Forelimb muscle (tissue), 1 donor: ENCODE data around the gene KIF3C. TPM values are rescaled to one million over a fixed set of nuclear protein-coding genes. Genes with fewer than 3 reads are reported as not detected.
"Not testable (repeated sequence)": the region's sequence is repeated elsewhere in the genome, so short reads cannot be mapped to it uniquely, and the experiment has no call there.

Experiments used
- DNase-seq: peaks from one replicate; pipeline ENCODE4 v3.0.0-alpha.2; 2013; ENCODE audit warnings: low read depth
- polyA plus RNA-seq: library from polyadenylated mRNA; unstranded; fragments of 120-200 nt; gene quantifications from one replicate; pipeline ENCODE4 v1.2.1, GENCODE V29; 2013; ENCODE audit not compliant: insufficient read length

KIF3C gene
- polyA plus RNA-seq, 1 donor, result 8.3 TPM

- not testable (repeated sequence) for DNase-seq
Measured at GRCh38 chr2:25915944-25916772, 66.1 kb downstream of the KIF3C start.

- not testable (repeated sequence) for DNase-seq
Measured at GRCh38 chr2:25915411-25915810, 66.9 kb downstream of the KIF3C start.

DNA sequence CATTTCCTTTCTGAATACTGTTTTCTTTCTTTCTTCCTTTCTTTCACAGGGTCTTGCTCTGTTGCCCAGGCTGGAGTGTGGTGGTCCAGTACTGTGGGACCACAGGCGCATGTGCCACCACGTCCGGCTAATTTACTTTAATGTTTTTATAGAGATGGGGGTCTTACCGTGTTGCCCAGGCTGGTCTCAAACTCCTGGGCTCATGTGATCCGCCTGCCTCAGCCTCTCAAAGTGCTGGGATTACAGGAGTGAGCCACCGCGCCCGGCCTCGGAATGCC lies 68.7 kb downstream of the KIF3C start:
- DNase-seq, result not testable (repeated sequence)

- DNase-seq, result no peak
Measured at GRCh38 chr2:25912851-25913695, 69.2 kb downstream of the KIF3C start.

- DNase-seq, result not testable (repeated sequence)
Measured at GRCh38 chr2:25909574-25909973, 72.7 kb downstream of the KIF3C start.

GRCh38 chr2:25905126-25905525 lies 77.2 kb downstream of the KIF3C start:
- no peak for DNase-seq

DNA sequence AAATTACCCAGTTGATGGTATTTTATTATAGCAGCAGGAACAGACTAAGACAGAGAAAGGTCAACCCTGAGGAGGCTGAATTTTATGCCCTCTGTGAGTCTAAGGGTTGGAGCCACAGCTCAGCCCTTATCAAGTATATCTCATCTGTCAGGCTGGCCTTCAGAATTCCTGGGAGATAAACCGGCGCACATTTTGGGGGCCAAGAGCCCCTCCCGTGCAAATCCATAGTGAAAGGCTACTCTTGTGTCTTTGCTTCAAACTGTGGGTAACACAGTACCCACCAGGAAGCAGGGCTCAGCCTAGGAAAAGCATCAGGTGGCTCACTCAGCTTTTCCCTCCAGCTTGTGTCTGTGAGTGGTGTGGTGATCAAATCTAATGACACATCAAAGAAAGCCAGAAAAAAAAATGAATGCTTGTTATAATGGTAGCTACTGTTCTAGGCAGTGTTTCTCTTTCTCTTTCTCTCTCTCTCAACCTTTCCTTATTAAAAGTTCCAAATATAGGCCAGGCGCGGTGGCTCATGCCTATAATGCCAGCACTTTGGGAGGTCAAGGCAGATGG lies 79.0 kb downstream of the KIF3C start:
- DNase-seq, result no peak

DNA sequence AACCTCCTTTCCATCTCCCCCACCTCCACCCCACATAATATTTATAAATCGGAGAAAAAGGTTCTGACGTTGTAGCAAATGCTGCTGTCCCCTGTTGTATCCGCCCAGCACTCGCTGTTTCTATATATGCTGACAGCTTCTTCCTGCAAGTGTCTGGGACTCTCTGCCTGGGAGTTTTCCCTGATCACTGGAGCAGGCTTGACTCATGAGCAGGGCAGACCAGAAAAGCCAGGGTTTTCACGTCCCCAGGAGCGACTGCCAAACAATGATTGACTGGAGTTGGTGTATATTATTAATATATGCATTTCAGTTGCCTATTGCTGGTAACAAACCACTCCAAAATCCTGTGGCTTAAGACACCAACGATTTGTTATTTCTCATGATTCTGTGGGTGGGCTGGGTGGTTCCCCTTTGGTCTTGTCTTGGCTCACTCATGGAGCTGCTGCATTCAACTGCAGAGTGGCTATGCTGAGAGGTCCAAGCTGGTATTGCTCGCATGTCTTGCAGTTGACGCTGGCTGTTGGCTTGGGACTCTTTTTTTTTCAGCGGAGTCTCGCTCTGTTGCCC lies 82.8 kb downstream of the KIF3C start:
- DNase-seq, result no peak

DNA sequence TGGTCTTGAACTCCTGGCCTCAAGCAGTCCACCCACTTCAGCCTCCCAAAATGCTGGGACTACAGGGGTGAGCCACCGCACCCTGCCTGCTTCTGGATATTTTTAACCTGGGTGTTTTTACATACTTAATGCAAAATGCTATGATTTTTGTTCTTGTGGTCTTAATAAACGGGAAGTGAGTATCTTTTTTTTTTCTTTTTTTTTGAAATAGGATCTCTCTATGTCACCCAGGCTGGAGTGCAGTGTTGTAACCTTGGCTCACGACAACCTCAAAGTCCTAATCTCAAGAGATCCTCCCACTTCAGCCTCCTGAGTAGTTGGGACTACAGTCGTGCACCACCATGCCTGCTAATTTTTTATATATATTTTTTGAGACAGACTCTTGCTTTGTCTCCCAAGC lies 84.8 kb downstream of the KIF3C start:
- DNase-seq, result no peak

- not testable (repeated sequence) for DNase-seq
Measured at GRCh38 chr2:25896308-25896707, 86.0 kb downstream of the KIF3C start.

- DNase-seq, result no peak
Measured at GRCh38 chr2:25895610-25896009, 86.7 kb downstream of the KIF3C start.

DNA sequence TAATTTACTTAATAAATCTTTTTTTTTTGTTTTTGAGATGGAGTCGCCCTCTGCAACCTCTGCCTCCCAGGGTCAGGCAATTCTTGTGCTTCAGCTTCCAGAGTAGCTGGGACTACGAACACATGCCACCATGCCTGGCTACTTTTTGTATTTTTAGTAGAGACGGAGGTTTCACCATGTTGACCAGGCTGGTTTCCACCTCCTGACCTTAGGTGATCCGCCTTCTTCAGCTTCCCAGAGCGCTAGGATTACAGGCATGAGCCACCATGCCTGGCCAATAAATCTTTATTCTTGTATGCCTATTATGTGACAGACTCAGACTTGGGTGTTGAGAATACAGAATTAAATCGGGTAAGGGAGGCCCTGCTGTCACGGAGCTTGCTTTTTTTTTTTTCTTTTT lies 87.3 kb downstream of the KIF3C start:
- no peak for DNase-seq

- DNase-seq, result no peak
Measured at GRCh38 chr2:25894135-25894830, 88.0 kb downstream of the KIF3C start.

DNA sequence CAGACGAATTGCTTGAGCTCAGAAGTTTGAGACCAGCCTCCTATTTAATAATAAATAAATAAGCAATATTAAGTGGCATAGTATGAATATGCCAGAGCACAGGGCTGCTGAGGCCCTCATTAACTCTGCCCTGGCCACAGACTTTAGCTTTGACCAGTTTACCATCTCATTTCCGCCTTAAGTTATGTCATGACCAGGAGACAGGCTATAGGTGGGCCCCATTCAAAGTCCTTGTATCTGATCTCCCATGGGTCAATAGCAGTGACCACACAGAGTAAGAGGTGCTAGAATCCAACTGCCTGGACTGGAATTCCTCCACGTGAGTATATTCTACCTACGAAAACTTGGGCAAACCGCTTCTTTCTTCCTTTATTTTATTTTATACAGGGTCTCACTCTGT lies 90.6 kb downstream of the KIF3C start:
- no peak for DNase-seq

- DNase-seq, result no peak
Measured at GRCh38 chr2:25887624-25888242, 94.6 kb downstream of the KIF3C start.

GRCh38 chr2:25885933-25886332 lies 96.4 kb downstream of the KIF3C start:
- DNase-seq, result no peak

GRCh38 chr2:25881764-25882163 lies 100.5 kb downstream of the KIF3C start:
- DNase-seq, result no peak

- no peak for DNase-seq
Measured at GRCh38 chr2:25879133-25879730, 103.1 kb downstream of the KIF3C start.

- DNase-seq, result peak; percentile 98
Measured at GRCh38 chr2:25878361-25879132, 103.8 kb downstream of the KIF3C start, which contains the start of gene ASXL2. Gene ASXL2, minus strand, starts transcription at chr2:25878487. Its CDS starts 265 bp downstream, at chr2:25878222.
